GM19240 (cell line): Measurements from ENCODE around the gene CCNK.

ENCODE experiments used
- DNase-seq: peaks from one replicate; pipeline ENCODE4 v3.0.0; 2011; ENCODE audit warnings: low spot score; ENCODE audit not compliant: insufficient read length

The CCNK gene

DNA sequence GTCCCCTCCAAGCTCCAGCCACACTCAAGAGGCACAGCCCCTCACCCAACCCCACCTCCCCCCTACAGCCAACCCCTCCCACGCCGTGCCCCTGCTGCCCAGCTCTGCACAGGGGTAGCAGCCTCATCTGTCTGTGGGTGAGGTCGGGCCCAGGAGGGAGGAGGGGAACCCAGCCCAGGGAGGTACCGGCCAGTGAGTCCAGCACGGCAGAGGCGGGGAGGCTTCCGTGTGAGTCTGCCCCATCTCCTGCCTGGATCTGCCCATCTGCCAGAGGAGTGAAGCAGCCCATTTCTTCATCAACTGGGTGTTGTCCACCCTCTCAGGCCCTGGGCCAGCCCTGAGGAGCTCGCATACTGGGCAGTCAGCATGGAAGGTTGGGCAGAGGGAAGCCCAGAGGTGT lies 54.2 kb downstream of the CCNK start:
- no peak for DNase-seq

DNA sequence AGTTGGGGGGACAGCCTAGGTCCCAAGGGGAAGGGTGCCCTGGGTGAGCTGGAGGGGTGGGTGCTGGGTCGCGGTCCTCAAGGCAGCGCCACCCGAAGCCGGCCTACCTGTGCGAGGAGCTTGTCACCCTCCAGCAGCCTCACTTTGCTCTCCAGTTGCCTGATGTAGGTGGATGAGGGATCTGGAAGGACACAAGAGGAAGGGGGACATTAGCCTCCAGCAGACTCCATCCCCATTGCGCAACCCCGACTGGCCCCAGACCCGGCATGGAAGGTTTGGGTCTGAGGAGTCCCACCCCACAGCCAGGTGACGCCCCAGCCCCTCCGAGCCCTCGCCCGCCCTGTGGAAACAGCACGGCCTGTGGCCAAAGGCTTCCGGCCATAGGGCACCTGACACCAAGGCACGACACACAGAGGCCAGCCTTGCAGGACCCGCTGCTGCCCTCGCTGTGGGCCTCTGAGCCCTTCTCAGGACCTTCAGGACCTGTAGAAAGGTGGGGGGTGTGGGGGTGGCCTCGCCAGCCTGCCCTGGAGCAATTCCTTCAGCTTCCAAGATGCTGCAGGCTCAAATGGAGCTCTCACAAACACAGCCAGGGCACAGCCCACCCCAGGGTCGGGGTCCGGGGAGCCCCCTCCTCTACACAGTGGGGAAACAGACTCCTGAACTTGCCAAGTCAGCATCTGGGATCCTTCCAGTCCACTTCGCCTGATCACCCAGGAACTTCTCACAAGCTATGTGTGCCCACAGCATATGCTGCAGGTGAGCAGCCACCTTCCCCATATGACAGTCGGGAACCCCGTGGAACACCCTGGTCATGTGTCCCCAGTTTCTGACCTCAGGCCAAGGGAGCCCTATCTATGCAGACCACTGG lies 54.9 kb downstream of the CCNK start:
- DNase-seq, result no peak

DNA sequence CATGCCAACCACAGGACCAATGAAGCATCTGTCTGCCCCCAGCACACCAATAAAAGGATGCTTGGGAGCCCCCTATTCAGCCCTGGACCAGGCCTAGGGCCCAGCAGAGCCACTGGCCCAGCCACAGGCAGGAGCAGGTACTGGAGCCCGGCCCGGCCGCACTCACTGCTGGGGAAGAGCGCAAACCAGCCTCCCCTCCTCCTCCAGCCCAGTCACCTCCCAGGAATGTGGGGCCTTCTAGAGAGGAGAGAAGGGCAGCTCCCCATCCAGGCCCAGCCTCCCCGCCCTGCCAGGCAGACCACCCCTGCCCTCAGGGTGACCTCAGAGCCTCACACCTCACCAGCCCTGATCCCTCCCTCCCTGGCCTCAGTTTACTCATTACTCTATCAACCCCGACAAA lies 56.2 kb downstream of the CCNK start:
- no peak for DNase-seq

DNA sequence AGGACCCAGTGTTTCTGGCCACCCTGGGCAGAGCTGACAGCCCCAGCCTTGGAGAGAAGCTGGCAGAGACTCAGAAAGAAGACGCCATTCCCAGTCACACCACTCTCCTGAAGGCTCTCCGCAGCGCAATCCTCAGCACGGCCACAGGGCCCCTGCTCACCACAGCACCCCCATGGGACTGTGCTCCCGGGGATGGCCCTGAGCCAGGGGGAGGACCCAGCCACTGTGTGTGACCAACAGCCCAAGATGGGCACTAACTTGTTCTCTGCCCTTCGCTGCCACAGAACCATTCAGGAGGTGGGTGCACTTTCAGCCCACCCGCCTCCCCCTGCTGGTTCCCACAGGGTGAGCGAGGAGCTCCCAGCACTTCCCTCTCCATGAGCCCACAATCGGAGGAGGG lies 57.1 kb downstream of the CCNK start:
- no peak for DNase-seq

DNA sequence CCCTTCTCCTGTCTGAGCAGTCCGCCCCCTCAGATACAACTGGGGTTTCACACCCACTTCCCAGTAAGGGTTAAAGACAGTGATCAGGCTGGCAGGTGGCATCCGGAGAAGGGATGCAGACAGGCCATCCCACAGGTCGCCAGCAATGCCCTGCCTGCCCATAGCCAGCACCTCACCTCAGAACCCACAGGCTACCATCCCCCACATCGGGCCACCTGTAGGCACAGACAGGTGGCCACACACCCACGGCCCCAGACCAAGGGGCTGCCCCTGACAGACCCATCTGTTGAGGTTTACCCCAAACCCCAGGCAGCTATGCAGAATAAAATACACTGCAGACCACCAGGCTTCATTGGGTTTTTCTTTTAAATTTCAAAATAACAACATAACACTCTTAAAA lies 57.5 kb downstream of the CCNK start:
- DNase-seq, result no peak

DNA sequence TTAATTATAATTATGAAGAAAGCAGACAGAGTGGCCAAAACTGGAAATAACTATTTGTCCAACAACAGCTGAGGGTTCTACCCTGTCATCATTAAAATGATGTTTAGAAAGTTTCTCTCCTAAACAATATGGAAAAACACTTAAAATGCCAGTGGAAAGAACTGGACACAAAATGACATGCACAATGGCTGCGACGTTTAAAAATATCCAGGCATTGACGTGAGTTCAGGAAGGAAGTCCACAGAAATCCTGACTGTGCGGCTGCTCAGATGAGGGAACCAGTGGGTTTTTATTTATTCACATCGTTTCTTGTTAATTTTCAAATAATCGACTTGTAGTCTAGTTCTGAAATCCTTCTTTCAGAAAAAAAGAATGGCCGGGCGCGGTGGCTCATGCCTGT lies 58.3 kb downstream of the CCNK start:
- no peak for DNase-seq

DNA sequence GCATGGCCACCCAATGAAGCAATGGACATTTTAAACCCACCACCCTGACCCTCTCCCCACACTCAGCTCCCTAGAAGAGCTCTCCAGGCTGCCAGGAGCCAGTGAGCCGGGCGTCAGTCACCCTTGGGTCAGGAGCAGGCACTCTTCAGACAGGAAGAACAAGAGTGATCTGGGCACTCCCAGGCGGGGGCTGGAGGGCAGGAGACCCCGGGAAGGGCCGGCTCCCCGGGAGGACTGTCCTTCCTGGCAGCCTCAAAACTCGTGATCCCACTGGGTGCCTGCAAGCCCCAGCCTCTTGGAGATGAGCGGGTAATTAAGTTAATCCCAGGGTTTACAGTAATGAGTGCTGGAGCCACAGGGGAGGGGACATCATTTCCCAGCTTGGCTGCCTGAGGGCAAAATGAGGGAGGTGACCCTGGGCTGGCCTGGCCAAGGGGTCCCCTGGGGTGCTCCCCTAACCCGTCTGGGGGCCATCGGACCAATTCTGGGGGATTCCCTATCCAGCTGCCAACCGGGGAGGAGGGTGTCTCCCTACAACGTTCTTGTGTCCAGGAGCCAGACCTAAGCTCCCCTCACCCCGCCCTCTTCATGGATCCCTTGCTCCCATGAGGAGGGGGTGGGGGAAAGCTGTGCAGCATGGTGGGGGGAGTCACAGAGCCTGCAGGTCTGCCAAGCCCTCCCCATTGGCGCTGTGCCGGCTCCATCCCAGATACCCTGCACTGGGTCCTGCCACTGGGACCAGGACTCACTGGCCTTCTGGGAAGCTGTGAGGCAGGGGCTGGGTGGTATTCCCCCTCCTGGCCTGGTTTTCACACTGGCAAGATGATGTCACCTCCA lies 59.2 kb downstream of the CCNK start:
- DNase-seq, result no peak

DNA sequence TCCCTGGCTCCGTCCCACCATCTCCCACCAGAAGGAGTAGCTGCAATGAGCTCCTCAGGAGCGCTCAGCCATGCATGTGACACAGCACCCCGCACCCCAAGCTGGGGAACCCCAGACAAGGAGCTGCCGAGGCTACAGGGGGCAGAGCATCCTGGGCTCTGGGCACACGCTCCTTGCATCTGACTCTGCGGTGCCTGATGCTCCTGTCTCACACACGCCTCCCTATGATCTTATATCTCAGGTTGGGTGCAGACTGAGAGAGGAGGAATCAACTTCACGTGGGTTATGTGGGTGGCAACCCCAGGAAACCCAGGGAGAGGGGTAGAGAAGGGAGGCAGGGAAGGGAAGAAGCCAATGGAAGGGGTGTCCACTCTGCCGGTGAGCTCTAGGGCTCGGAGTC lies 60.0 kb downstream of the CCNK start:
- DNase-seq, result no peak

DNA sequence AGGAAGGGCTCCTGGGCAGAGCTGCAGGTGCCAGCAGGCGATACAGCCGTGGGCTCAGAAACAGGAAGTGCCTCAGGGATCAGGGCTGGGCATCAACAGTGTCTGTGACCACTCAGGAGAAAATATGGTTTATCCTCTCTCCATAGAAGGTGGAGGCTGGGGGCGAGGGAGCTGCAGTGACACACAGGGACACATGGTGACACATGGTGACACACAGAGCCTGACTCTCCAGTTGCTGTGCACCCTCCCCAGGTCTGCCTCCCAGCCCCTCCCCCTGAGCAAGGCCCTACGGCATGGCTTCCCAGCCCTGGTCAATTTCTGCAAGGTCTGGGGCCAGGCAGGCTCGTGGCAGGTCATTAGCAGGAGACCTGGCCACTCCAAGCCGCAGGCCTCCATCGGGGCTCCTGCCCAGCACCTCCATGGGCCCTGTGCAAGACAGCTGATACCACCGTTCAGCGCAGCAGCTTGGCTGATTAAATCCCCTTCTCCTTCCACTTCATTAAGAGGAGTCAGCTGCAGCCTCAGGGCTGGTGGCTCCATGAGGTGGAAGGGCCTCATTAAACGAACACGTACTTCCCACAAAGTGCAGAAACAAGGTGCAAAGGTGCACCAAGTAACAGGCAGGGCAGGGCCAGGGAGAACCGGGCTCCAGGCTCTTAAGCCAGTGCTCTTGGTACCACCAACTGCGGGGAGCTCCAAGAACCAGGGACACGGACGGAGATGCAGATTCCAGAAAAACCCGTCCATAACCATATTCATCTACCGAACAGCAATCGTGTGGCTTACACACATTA lies 60.7 kb downstream of the CCNK start:
- no peak for DNase-seq

DNA sequence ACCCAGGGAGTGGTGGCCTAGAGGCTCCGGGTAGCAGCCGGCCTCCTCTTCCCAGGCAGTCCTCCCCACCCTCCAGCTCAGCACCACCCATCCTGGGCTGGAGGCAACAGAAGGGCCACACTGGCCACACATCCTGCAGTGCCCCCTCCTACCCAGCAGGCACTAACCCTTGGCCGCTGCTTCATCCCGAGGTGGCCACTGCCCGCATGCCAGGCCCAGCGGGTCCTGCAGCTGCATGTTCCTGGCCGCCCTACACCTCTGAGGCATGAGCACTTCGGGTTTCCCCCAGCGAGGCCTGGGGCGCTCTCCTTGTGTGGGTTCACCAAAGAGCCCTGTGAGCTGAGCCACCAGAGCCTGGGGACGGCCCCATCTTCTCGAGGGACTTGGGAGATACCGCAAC lies 61.4 kb downstream of the CCNK start:
- DNase-seq, result no peak

DNA sequence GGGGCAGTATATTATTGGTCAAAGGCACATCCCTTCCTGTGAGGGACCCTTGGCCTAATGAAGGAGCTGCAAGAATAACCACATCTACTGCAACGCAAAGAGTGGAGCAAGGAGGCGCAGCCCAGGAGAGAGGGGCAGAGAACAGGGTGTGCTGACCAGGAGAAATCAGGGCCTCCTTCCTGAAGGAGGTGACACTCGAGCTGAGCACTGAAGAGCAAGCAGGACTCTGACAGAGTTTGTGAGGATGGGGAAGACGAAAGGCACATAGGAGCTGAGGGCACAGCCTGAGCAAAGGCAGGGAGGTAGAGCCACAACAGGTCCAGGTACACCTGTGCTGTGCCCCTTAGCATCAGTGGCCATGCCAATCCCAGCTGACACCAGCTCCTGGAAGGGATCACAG lies 62.2 kb downstream of the CCNK start:
- no peak for DNase-seq

DNA sequence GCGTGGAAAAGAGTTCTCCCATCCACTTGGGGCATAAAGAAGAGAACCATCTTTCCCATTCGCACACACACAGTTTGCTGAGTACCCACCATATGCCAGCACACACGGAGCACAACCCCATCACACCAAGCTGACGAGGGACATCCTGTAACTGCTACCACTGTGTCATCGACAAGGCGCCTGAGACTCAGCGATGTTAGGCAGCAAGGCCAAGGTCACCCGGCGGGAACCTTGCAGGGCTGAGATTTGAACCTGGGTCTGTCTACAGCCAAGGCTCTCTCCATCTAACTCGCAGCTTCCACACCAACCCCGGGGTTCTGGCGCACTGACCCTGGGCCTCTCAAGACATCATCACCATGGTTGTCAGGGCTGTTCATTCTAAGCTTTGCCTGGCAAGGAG lies 62.8 kb downstream of the CCNK start:
- DNase-seq, result no peak

DNA sequence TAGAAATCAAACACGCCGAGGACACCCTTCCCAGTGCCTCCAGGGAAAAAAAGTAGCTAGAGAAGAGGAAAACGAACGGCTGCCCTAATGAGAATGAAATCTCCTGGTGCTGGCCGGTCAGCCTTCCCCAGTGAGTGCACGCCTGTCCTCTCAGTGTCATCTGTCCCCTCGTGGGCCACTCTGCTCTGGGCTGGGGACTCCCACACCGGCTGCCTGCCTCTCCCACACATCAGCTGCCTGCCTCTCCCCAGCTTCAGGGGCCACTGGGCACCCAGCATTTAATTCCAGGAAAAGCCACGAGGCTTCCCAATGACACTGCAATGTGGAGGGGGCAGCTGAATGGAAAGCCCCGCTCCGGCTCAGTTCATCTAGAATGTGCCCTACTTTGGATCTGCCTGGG lies 63.8 kb downstream of the CCNK start:
- DNase-seq, result no peak

DNA sequence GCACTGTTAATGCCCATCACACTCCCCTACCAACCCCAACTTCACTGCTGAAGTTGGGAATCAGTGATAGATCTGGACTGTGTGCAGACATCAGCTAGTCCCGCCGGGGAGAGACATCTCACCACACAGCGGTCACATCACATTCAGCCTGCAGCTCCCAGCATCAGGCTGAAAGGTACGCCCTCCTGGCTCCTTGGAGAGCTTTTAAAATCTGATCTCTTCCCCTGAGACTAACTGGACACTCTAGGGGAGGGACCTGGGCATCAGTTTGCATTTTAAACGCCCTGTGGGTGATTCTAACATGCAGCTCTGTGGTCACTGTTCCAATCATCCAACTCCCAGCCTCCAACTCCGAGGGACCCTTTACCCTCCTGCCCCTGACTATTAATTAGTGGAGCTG lies 64.4 kb downstream of the CCNK start:
- DNase-seq, result no peak

DNA sequence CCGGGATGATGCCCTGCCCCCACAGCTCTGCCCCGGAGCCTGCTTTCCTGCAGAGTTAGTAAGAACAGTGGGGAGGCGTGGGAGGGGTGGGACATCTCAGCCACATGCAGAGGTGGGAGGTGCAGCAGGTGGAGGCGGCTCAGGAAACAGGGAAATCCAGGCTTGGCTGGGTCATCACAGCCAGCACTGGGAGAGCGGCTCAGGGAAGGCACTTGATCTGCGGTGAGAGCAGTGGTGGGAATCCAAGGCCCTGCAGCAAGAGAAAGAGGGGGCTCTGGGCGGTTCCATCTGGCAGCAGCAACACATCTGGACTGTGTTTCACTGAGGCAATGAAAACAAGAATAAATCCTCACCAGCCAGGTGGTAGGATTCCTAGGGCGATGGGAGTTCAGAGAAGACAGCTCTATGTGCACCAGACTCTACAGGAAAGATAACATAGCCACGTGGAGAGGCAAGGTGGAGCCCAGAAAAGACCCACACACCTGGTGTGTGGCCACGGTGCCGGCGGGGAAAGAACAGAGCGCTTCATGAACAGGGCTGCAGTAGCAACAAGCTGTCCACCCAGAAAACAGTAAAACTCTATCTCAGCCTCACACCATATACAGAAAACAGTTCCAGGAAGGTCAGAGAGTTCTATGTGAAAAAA lies 65.1 kb downstream of the CCNK start:
- no peak for DNase-seq

DNA sequence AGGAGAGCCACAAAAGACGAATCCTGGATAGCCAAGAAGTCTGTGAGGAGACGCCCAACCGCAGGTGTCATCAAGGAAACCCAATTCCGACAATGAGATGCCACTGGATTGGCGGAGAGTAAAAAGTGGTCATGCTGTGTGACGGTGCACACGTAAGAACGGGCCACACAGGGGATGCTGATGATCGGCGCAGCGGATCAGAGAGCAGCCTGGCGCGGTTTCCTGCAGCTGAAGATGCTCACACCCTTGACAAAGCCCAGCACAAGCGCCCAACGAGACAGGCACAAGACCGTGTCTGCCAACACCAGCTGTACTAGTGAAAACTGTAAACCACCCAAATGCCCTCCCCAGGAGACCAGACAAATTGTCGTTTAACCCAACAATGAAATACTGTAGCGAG lies 67.0 kb downstream of the CCNK start:
- no peak for DNase-seq

DNA sequence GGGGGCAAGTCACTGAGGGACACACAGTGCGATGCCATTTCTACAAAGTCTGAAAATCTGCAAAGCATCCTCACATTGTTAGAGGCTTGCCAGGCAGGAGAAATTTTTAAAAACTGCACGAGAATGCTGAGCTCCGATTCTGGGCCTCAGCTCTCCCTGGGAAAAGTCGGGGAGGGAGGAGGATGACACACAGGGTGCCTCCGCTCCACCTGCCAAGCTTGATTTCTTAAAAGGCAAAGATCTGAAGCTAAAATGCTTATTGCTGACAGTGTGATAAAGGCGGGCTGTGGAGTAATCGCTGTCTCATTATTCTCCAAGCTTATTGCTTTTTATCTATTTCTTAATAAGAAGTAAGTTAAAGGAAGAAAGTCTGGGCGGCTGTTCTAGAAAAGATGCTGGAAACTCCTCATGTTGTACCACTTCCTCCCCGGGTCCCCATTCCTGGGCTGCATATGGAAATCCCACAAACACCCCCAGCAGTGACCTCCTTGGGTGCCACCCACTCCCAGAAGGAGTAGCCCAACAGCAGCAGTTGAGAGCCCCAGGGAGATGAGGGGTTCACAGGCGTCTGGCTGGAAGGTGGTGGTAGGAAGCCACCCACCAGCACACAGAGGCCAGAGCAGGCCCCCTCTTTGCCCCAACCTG lies 67.8 kb downstream of the CCNK start:
- DNase-seq, result no peak

DNA sequence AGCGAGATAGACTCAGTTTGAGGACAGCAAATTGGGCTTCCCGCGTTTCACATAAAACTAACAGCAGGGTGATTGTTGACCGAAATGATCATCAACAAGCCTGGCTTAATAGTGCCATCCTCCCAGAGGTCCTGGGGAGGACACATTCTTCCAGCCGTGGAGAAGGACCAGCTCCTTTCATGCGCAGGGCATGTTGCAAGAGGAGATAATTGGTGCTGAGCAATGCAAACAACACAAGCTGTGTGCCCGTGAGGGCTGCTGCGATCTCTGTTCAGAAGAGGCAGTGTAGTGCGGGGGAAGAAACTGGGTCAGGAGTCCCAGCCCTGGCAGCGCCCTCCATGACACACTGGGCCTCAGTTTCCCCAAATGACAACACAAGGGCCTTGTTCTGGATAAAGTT lies 68.5 kb downstream of the CCNK start:
- DNase-seq, result no peak

DNA sequence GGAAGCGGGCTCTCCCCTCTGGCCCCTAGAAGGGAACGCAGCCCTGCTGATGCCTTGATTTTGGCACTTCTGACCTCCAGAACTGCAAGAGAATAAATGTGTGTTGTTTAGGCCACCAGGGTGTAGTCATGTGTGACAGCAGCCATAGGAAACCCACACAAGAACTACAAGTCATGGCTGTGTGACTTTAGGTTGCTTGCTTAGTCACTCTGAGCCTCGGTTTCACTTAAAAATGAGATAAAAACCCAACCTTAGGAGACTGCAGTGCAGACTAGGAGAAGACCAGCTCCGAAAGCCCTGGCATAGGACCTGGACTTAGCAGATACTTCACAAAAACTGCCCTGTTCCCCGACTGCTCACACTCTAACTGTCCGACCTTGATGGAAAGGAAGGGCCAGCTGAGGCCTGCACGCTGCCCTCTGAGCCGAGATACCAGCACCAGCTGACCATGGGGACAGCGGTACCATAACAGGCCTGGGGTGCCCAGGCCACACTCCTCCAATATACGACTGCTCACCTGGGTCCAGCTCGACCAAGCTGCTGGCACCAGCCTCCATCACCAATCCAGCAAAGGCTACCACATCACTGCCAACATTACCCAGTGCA lies 69.3 kb downstream of the CCNK start:
- no peak for DNase-seq
